Naive thymus-derived CD4-positive, alpha-beta T cell (primary cell): ENCODE results near the gene CCDC180. TPM values are rescaled to one million over a fixed set of nuclear protein-coding genes. Genes with fewer than 3 reads are reported as not detected.

Experiments used
- ATAC-seq: fragments of 150-1000 bp; cut with Tn5 transposase; 2 replicates; pipeline ENCODE4 v1.10.0; 2021; ENCODE audit warnings: mild to moderate bottlenecking, moderate library complexity
- CTCF ChIA-PET: fragments of 350-600 bp; sonication (Branson Sonifier 250); formaldehyde crosslinking; loops from one replicate; lab custom pipeline; 2021; ENCODE audit warnings: antibody characterized with exemption; lab: Charles Lee
- POLR2A ChIA-PET: fragments of 350-600 bp; sonication (Branson Sonifier 250); formaldehyde crosslinking; loops from one replicate; lab custom pipeline; 2021; ENCODE audit warnings: antibody characterized with exemption, inconsistent platforms; lab: Charles Lee
- DNase-seq, 9 donors: peaks; one replicate each; pipeline versions ENCODE4 v3.0.0 to v3.0.0-alpha.2; 2020 to 2022; ENCODE audit warnings: mixed read lengths in 1 of 9
- H3K27ac ChIP-seq: one replicate; pipeline ENCODE4 v1.7.0; 2013; ENCODE audit warnings: mild to moderate bottlenecking, low read depth, low read length, moderate library complexity
- H3K27me3 ChIP-seq, 2 donors: one replicate each; pipeline ENCODE4 v1.7.0; 2013; ENCODE audit warnings: low read length in 2 of 2, mild to moderate bottlenecking in 2 of 2, moderate library complexity in 2 of 2; ENCODE audit not compliant: control insufficient read depth in 2 of 2, insufficient read depth in 2 of 2
- H3K36me3 ChIP-seq, 3 experiments: 1 replicate in 2 of 3; 2 replicates in 1 of 3; pipeline ENCODE4 v1.7.0; 2013; ENCODE audit warnings: low read length in 3 of 3, mild to moderate bottlenecking in 3 of 3, moderate library complexity in 1 of 3; ENCODE audit not compliant: insufficient read depth in 3 of 3, control insufficient read depth in 2 of 3
- H3K4me1 ChIP-seq, 2 donors: one replicate each; pipeline ENCODE4 v1.7.0; 2013; ENCODE audit warnings: low read length in 2 of 2, mild to moderate bottlenecking in 2 of 2, moderate library complexity in 1 of 2; ENCODE audit not compliant: control insufficient read depth in 2 of 2, insufficient read depth in 2 of 2
- H3K4me3 ChIP-seq: 2 replicates; pipeline ENCODE4 v1.7.0; 2013; ENCODE audit warnings: mild to moderate bottlenecking, low read length
- H3K9me3 ChIP-seq, 3 experiments: 1 replicate in 2 of 3; 2 replicates in 1 of 3; pipeline ENCODE4 v1.7.0; 2013; ENCODE audit warnings: low read length in 3 of 3; ENCODE audit not compliant: control insufficient read depth in 2 of 3
- H3K27ac Mint-ChIP-seq, 9 donors: one replicate each; pipeline ENCODE4 v1.8.0; 2020 to 2022; ENCODE audit warnings: mixed read lengths in 9 of 9, mild to moderate bottlenecking in 8 of 9, moderate library complexity in 5 of 9, inconsistent platforms in 2 of 9
- H3K27me3 Mint-ChIP-seq, 5 donors: one replicate each; pipeline ENCODE4 v1.8.0; 2021 to 2022; ENCODE audit warnings: mixed read lengths in 5 of 5, mild to moderate bottlenecking in 1 of 5
- H3K36me3 Mint-ChIP-seq, 5 donors: one replicate each; pipeline ENCODE4 v1.8.0; 2020 to 2022; ENCODE audit warnings: mixed read lengths in 5 of 5, mild to moderate bottlenecking in 3 of 5, inconsistent platforms in 1 of 5
- H3K4me1 Mint-ChIP-seq, 7 donors: one replicate each; pipeline ENCODE4 v1.8.0; 2020 to 2022; ENCODE audit warnings: mixed read lengths in 7 of 7, mild to moderate bottlenecking in 3 of 7, inconsistent platforms in 1 of 7
- H3K4me3 Mint-ChIP-seq, 10 donors: one replicate each; pipeline ENCODE4 v1.8.0; 2020 to 2022; ENCODE audit warnings: mild to moderate bottlenecking in 10 of 10, mixed read lengths in 10 of 10, moderate library complexity in 6 of 10, inconsistent platforms in 2 of 10
- H3K9me3 Mint-ChIP-seq, 11 donors: one replicate each; pipeline ENCODE4 v1.8.0; 2020 to 2022; ENCODE audit warnings: mixed read lengths in 11 of 11, mild to moderate bottlenecking in 4 of 11, inconsistent platforms in 1 of 11, moderate library complexity in 1 of 11
- intact Hi-C, 2 donors: fragments of 100-400 bp; cut with micrococcal nuclease; formaldehyde crosslinking; loops; one replicate each; pipeline ENCODE4 v1.15.1; 2023
- polyA plus RNA-seq, 2 donors: library from polyadenylated mRNA; unstranded; fragments of 300-500 nt; fragmentation: Illumina TruSeq; gene quantifications; one replicate each; pipeline ENCODE4 v1.2.3, GENCODE V29; 2021
- total RNA-seq, 6 experiments: library from RNA in 5 of 6; stranded (reverse) in 5 of 6; gene quantifications; 1 replicate in 5 of 6; 2 replicates in 1 of 6; pipeline ENCODE4 v1.2.3 and lab custom pipeline; 2021 to 2026

CCDC180 gene
- total and polyA plus RNA-seq, 7 experiments from 2014 or later: 0.76 to 18.1 (median 14.5) TPM

GRCh38 chr9:97280755-97281330 lies 26.6 kb upstream of the CCDC180 start:
- H3K36me3 Mint-ChIP-seq: peaks cover 25 to 88% (median 70%) of the 10 kb centered on the region in 5 donors

DNA sequence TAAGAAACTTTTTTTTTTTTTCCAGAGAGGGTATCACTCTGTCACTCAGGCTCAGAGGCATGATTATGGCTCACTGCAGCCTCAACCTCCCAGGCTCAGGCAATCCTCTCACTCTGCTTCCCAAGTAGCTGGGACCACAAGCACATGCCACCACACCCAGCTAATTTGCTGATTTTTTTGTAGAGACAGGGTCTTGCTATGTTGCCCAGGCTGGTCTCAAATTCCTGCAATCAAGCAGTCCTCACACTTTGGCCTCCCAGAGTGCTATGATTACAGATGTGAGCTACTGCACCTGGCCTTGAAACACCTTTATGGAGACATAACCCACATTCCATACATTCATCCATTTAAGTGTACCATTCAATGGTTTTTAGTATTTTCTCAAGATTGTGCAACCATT lies 23.7 kb upstream of the CCDC180 start:
- Mint-ChIP-seq H3K36me3 (peaks cover 22 to 85% (median 74%) of the 10 kb centered on the region in 5 donors), H3K4me3 (no peak overlapping the region), H3K27ac (no peak overlapping the region), H3K4me1 (peaks cover 0 to under 1% (median 0%) of the 10 kb centered on the region in 7 donors), H3K27me3 (no peaks in the 10 kb centered on the region), H3K9me3 (peaks cover 0 to 16% (median 3%) of the 10 kb centered on the region in 11 donors)
- H3K4me3 ChIP-seq: no peak overlapping the region
- DNase-seq: no peak
- no peaks in the 10 kb centered on the region for H3K27me3 ChIP-seq
- H3K4me1 ChIP-seq: no peaks in the 10 kb centered on the region
- intact Hi-C loops: no loop called here
- ChIA-PET POLR2A (interaction anchor here (0.8 kb wide), 1 partner anchor 22 kb away, joined by 3 read pairs; no protein-coding TSS in a partner anchor), CTCF (interaction anchor here (1.0 kb wide), 1 partner anchor 427 kb away, joined by 3 read pairs; no protein-coding TSS in a partner anchor)
- ATAC-seq: no peak
- peaks cover 6 to 39% (median 8%) of the 10 kb centered on the region in 3 experiments for H3K36me3 ChIP-seq
- no peak overlapping the region for H3K27ac ChIP-seq
- H3K9me3 ChIP-seq: no peaks in the 10 kb centered on the region

More at GRCh38 chr9:97280755-97281330, 26.6 kb upstream of the CCDC180 start:
- Mint-ChIP-seq H3K27me3 (no peaks in the 10 kb centered on the region), H3K27ac (no peak overlapping the region), H3K4me1 (no peaks in the 10 kb centered on the region), H3K9me3 (peaks cover 0 to 10% (median 0%) of the 10 kb centered on the region in 11 donors), H3K4me3 (no peak overlapping the region)
- Histone ChIP-seq H3K27ac (no peak overlapping the region), H3K27me3 (no peaks in the 10 kb centered on the region), H3K4me3 (no peak overlapping the region), H3K36me3 (peaks cover 0 to 42% (median 6%) of the 10 kb centered on the region in 3 experiments), H3K9me3 (no peaks in the 10 kb centered on the region), H3K4me1 (no peaks in the 10 kb centered on the region)
- ChIA-PET CTCF (no interaction called here), POLR2A (no interaction called here)
- intact Hi-C loops: no loop called here
- ATAC-seq (no peak), DNase-seq (no peak)

GRCh38 chr9:97284798-97285197 lies 22.7 kb upstream of the CCDC180 start:
- POLR2A ChIA-PET: interaction anchor here (0.6 kb wide), 1 partner anchor 8 kb away, joined by 3 read pairs; no protein-coding TSS in a partner anchor
- H3K27ac ChIP-seq: no peak overlapping the region
- peaks cover 0 to 16% (median 3%) of the 10 kb centered on the region in 11 donors for H3K9me3 Mint-ChIP-seq
- no peak overlapping the region for H3K4me3 ChIP-seq
- CTCF ChIA-PET: interaction anchor here (1.0 kb wide), 1 partner anchor 428 kb away, joined by 3 read pairs; no protein-coding TSS in a partner anchor
- H3K36me3 ChIP-seq: peaks cover 0 to 35% (median 8%) of the 10 kb centered on the region in 3 experiments
- no peaks in the 10 kb centered on the region for H3K4me1 ChIP-seq
- intact Hi-C loops: no loop called here
- H3K27me3 ChIP-seq: no peaks in the 10 kb centered on the region
- no peak overlapping the region for H3K4me3 Mint-ChIP-seq
- no peak for ATAC-seq
- no peaks in the 10 kb centered on the region for H3K27me3 Mint-ChIP-seq
- DNase-seq: no peak
- peaks cover 0 to 2% (median 0%) of the 10 kb centered on the region in 7 donors for H3K4me1 Mint-ChIP-seq
- no peaks in the 10 kb centered on the region for H3K9me3 ChIP-seq
- H3K27ac Mint-ChIP-seq: no peak overlapping the region
- H3K36me3 Mint-ChIP-seq: peaks cover 22 to 84% (median 78%) of the 10 kb centered on the region in 5 donors

GRCh38 chr9:97292200-97292599 lies 15.3 kb upstream of the CCDC180 start:
- no peaks in the 10 kb centered on the region for H3K4me1 ChIP-seq
- peaks cover 0 to under 1% (median 0%) of the 10 kb centered on the region in 3 experiments for H3K9me3 ChIP-seq
- Mint-ChIP-seq H3K36me3 (peaks cover 12 to 90% (median 72%) of the 10 kb centered on the region in 5 donors), H3K4me1 (peaks cover 0 to 5% (median 0%) of the 10 kb centered on the region in 7 donors), H3K4me3 (no peak overlapping the region), H3K9me3 (peaks cover 0 to 15% (median 2%) of the 10 kb centered on the region in 11 donors), H3K27ac (no peak overlapping the region), H3K27me3 (no peaks in the 10 kb centered on the region)
- no peak overlapping the region for H3K4me3 ChIP-seq
- ChIA-PET POLR2A (no interaction called here), CTCF (no interaction called here)
- no peaks in the 10 kb centered on the region for H3K27me3 ChIP-seq
- intact Hi-C loops: loop anchor here in 1 of 2 donors (5.0 kb wide), 1 partner anchor 435 kb away; no protein-coding TSS in a partner anchor
- ATAC-seq (no peak), DNase-seq (no peak)
- no peak overlapping the region for H3K27ac ChIP-seq
- peaks cover 6 to 52% (median 14%) of the 10 kb centered on the region in 3 experiments for H3K36me3 ChIP-seq

GRCh38 chr9:97293207-97293721 lies 14.2 kb upstream of the CCDC180 start:
- Mint-ChIP-seq H3K27me3 (peaks cover 0 to 5% (median 0%) of the 10 kb centered on the region in 5 donors), H3K4me3 (no peak overlapping the region), H3K4me1 (peaks cover 0 to 5% (median 0%) of the 10 kb centered on the region in 7 donors), H3K36me3 (peaks cover 8 to 81% (median 70%) of the 10 kb centered on the region in 5 donors), H3K27ac (no peak overlapping the region), H3K9me3 (peaks cover 3 to 26% (median 10%) of the 10 kb centered on the region in 11 donors)
- Histone ChIP-seq H3K36me3 (peaks cover 6 to 43% (median 10%) of the 10 kb centered on the region in 3 experiments), H3K9me3 (peaks cover 0 to 9% (median 0%) of the 10 kb centered on the region in 3 experiments), H3K4me3 (no peak overlapping the region), H3K27me3 (no peaks in the 10 kb centered on the region), H3K4me1 (no peaks in the 10 kb centered on the region), H3K27ac (no peak overlapping the region)
- ChIA-PET CTCF (no interaction called here), POLR2A (no interaction called here)
- intact Hi-C loops: loop anchor here in 1 of 2 donors (5.0 kb wide), 1 partner anchor 436 kb away; no protein-coding TSS in a partner anchor
- DNase-seq (no peak), ATAC-seq (no peak)

- no peak for ATAC-seq
- CTCF ChIA-PET: no interaction called here
- H3K4me3 ChIP-seq: no peak overlapping the region
Observed at GRCh38 chr9:97293818-97294217, 13.6 kb upstream of the CCDC180 start.

More at GRCh38 chr9:97293818-97294217, 13.6 kb upstream of the CCDC180 start:
- Mint-ChIP-seq H3K27ac (no peak overlapping the region), H3K4me1 (peaks cover 0 to 4% (median 0%) of the 10 kb centered on the region in 7 donors), H3K27me3 (peaks cover 0 to 5% (median 0%) of the 10 kb centered on the region in 5 donors), H3K36me3 (peaks cover 4 to 75% (median 64%) of the 10 kb centered on the region in 5 donors), H3K4me3 (no peak overlapping the region), H3K9me3 (peaks cover 4 to 32% (median 15%) of the 10 kb centered on the region in 11 donors)
- intact Hi-C loops: loop anchor here in 1 of 2 donors (5.0 kb wide), 1 partner anchor 437 kb away; no protein-coding TSS in a partner anchor
- no peak for DNase-seq
- POLR2A ChIA-PET: no interaction called here
- no peaks in the 10 kb centered on the region for H3K27me3 ChIP-seq
- peaks cover 6 to 37% (median 6%) of the 10 kb centered on the region in 3 experiments for H3K36me3 ChIP-seq
- peaks cover 0 to 9% (median 0%) of the 10 kb centered on the region in 3 experiments for H3K9me3 ChIP-seq
- no peak overlapping the region for H3K27ac ChIP-seq
- no peaks in the 10 kb centered on the region for H3K4me1 ChIP-seq
